Osteocyte (in vitro differentiated cells): ENCODE measurements around the gene PEX11B. TPM values are rescaled to one million over a fixed set of nuclear protein-coding genes. Genes with fewer than 3 reads are reported as not detected.
"Not testable (repeated sequence)": the region's sequence is repeated elsewhere in the genome, so short reads cannot be mapped to it uniquely, and the experiment has no call there.

Source experiments
- DNase-seq: peaks from one replicate; pipeline ENCODE4 v3.0.0; 2021; ENCODE audit warnings: mixed read lengths; ENCODE audit not compliant: unreplicated experiment; ENCODE audit errors: extremely low spot score
- H3K27ac Mint-ChIP-seq: one replicate; pipeline ENCODE4 v1.8.0; 2021; ENCODE audit warnings: mild to moderate bottlenecking, mixed read lengths; ENCODE audit not compliant: unreplicated experiment
- H3K27me3 Mint-ChIP-seq: one replicate; pipeline ENCODE4 v1.8.0; 2021; ENCODE audit warnings: mixed read lengths; ENCODE audit not compliant: unreplicated experiment
- H3K36me3 Mint-ChIP-seq: one replicate; pipeline ENCODE4 v1.8.0; 2021; ENCODE audit warnings: mixed read lengths; ENCODE audit not compliant: unreplicated experiment
- H3K4me1 Mint-ChIP-seq: one replicate; pipeline ENCODE4 v1.8.0; 2021; ENCODE audit warnings: mixed read lengths; ENCODE audit not compliant: unreplicated experiment
- H3K4me3 Mint-ChIP-seq: one replicate; pipeline ENCODE4 v1.8.0; 2021; ENCODE audit warnings: mild to moderate bottlenecking, moderate library complexity, mixed read lengths; ENCODE audit not compliant: unreplicated experiment
- H3K9me3 Mint-ChIP-seq: one replicate; pipeline ENCODE4 v1.8.0; 2021; ENCODE audit warnings: mixed read lengths; ENCODE audit not compliant: unreplicated experiment
- total RNA-seq: library from RNA; stranded (reverse); gene quantifications from 2 replicates; pipeline ENCODE4 v1.2.1, GENCODE V29; 2021
- TF ChIP-seq, protein P1 (sequence below): fragments of 200-600 bp; sonication (generic); IDR thresholded peaks from 2 replicates; pipeline ENCODE4 v1.5.0; 2021; ENCODE audit warnings: antibody characterized with exemption, mild to moderate bottlenecking, moderate library complexity

Gene PEX11B
- total RNA-seq, 1 donor from 2014 or later: 29.8 TPM

DNA sequence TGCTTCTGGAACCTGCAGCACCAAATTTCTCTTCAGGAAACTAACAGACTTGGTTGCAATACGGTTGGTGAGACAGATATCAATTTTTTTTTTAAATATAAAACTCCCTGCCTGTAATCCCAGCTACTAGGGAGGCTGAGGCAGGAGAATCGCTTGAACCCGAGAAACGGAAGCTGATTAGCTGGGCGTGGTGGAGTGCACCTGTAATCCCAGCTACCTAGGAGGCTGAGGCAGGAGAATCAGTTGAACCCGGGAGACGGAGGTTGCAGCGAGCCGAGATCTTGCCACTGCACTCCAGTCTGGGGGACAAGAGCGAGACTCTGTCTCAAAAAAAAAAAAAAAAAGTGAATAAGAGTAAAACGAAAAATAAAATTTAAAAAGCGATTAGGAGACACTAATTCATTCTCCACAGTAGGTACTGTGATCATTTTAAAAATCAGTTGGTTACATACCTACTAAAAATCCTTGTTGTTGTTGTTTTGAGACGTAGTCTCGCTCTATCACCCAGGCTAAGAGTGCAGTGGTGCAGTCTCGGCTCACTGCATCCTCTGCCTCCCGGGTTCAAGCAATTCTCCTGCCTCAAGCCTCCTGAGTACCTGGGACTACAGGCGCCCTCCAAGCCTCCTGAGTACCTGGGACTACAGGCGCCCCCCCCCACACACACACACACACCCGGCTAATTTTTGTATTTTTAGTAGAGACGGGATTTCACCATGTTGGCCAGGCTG is 9.6 kb upstream of the PEX11B start:
- Mint-ChIP-seq H3K36me3 (peaks cover 14% of the 10 kb centered on the region), H3K4me3 (peak overlapping the region; percentile 72), H3K4me1 (peaks cover 9% of the 10 kb centered on the region), H3K27ac (no peak overlapping the region), H3K9me3 (no peaks in the 10 kb centered on the region), H3K27me3 (no peaks in the 10 kb centered on the region)
- TF ChIP-seq, protein P1, sequence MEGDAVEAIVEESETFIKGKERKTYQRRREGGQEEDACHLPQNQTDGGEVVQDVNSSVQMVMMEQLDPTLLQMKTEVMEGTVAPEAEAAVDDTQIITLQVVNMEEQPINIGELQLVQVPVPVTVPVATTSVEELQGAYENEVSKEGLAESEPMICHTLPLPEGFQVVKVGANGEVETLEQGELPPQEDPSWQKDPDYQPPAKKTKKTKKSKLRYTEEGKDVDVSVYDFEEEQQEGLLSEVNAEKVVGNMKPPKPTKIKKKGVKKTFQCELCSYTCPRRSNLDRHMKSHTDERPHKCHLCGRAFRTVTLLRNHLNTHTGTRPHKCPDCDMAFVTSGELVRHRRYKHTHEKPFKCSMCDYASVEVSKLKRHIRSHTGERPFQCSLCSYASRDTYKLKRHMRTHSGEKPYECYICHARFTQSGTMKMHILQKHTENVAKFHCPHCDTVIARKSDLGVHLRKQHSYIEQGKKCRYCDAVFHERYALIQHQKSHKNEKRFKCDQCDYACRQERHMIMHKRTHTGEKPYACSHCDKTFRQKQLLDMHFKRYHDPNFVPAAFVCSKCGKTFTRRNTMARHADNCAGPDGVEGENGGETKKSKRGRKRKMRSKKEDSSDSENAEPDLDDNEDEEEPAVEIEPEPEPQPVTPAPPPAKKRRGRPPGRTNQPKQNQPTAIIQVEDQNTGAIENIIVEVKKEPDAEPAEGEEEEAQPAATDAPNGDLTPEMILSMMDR: no peak
- DNase-seq: no peak

DNA sequence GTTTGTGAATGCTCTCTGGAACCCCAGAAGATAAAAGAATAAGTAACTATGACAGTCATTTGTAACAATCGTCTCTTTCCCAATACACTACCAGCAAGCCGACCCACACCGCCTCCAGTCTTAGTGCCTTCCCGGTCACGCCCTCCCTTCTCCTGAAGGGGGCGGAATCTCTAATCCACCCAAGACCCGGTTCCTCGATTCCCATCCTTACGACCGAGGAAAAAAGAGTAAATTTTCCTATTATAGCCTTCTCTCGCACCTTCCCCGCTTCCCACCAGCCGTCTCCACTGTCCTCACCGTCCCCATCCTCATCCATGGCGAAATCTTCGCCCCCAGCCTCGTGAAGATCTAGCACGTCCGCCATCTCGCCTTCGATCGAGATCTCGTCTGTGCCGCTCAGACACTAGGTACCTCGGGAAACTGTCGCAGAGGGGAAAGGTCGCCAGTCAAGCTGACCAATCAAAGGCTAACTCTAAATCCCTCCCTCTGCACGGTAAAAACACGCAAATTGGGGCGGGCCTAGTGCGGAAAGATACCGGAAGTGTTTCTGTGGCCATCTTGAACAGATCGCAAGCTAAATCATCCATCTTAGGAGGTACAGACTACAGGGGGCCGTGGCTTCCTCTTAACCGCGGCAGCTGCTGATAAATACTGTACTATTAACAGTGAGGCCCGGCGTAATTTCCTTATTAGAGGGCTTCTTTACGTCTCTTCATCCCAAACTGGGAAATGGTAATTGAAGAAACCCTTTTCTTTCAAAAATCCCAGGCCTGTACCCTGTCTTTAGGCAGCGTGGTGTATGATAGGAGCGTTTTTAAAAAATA is 8.8 kb upstream of the PEX11B start, which contains the start of gene RBM8A:
Gene RBM8A (minus strand): TSS at position 422 of the 824 bp plus-strand sequence. CDS start 58 bp downstream, at position 364.
- Mint-ChIP-seq H3K4me3 (peak within 1 kb of the TSS; percentile 72), H3K36me3 (peaks cover 14% of the 10 kb centered on the region), H3K4me1 (peaks cover 9% of the 10 kb centered on the region), H3K27ac (no peak within 1 kb of the TSS), H3K9me3 (no peaks in the 10 kb centered on the region), H3K27me3 (no peaks in the 10 kb centered on the region)
- TF ChIP-seq, protein P1: peak; percentile 76
- peak; percentile 97 for DNase-seq

GRCh38 chr1:145926686-145927062 is 8.2 kb upstream of the PEX11B start:
- no peaks in the 10 kb centered on the region for H3K27me3 Mint-ChIP-seq

DNA sequence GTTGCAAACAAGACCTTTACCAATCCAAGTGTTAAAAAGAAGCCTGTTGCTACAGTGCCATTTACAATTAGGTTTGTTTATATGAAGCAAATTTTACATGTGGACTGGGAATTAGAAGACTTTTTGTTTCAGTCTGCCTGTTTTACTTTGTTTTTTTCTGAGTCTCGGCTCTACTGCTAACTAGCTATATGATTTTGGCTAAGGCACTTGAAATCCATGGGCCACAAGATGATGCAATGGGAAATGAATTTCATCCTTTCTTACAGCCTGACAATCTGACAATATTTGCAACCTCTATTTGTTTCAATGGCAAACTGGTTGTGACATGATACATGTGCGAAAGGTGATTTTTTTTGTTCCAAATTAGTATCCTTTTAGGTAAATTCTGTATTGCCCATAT is 3.7 kb upstream of the PEX11B start:
- no peak overlapping the region for H3K4me3 Mint-ChIP-seq
- TF ChIP-seq, protein P1: no peak
- H3K27me3 Mint-ChIP-seq: no peaks in the 10 kb centered on the region
- peaks cover 9% of the 10 kb centered on the region for H3K36me3 Mint-ChIP-seq
- H3K9me3 Mint-ChIP-seq: no peaks in the 10 kb centered on the region
- no peak for DNase-seq
- H3K27ac Mint-ChIP-seq: no peak overlapping the region
- peaks cover 29% of the 10 kb centered on the region for H3K4me1 Mint-ChIP-seq

More at GRCh38 chr1:145926686-145927062, 8.2 kb upstream of the PEX11B start:
- peaks cover 9% of the 10 kb centered on the region for H3K4me1 Mint-ChIP-seq
- TF ChIP-seq, protein P1: no peak
- H3K9me3 Mint-ChIP-seq: no peaks in the 10 kb centered on the region
- H3K36me3 Mint-ChIP-seq: peaks cover 13% of the 10 kb centered on the region
- no peak overlapping the region for H3K27ac Mint-ChIP-seq
- H3K4me3 Mint-ChIP-seq: no peak overlapping the region
- DNase-seq: no peak

GRCh38 chr1:145920297-145920696 is 1.8 kb upstream of the PEX11B start:
- H3K9me3 Mint-ChIP-seq, H3K27me3 Mint-ChIP-seq, DNase-seq: not testable (repeated sequence)
- H3K36me3 Mint-ChIP-seq: peaks cover 12% of the 10 kb centered on the region
- H3K4me3 Mint-ChIP-seq: peak overlapping the region; percentile 90
- peak overlapping the region; percentile 50 for H3K27ac Mint-ChIP-seq
- peaks cover 30% of the 10 kb centered on the region for H3K4me1 Mint-ChIP-seq
